ENCODE results near the gene FAM193B.

The FAM193B gene

GRCh38 chr5:177501874-177502678 lies 52.3 kb downstream of the FAM193B start:
- peak in 3 of 56 donors; percentile 5 to 23 (median 17) for DNase-seq

- DNase-seq, result peak in 53 of 56 donors; percentile 26 to 92 (median 72)
These were observed 53.5 kb downstream of the FAM193B start for GRCh38 chr5:177500685-177501522.

- no peak for DNase-seq
These were observed 54.5 kb downstream of the FAM193B start for GRCh38 chr5:177499842-177500241.

GRCh38 chr5:177498013-177498787 lies 56.2 kb downstream of the FAM193B start:
- DNase-seq, result no peak

GRCh38 chr5:177497292-177498012 lies 56.9 kb downstream of the FAM193B start, which contains the start of gene PDLIM7:
PDLIM7 (minus strand) TSS chr5:177497604; CDS start chr5:177496512, 1,092 bp downstream.
- peak in 55 of 56 donors; percentile 14 to 93 (median 76) for DNase-seq

- peak in 3 of 56 donors; percentile 20 to 48 (median 23) for DNase-seq
These were observed 57.6 kb downstream of the FAM193B start for GRCh38 chr5:177496727-177497291.

- no peak for DNase-seq
These were observed 58.2 kb downstream of the FAM193B start for GRCh38 chr5:177496070-177496726.

- DNase-seq, result no peak
These were observed 58.9 kb downstream of the FAM193B start for GRCh38 chr5:177495243-177496060.

- peak in 2 of 56 donors; percentile 29 to 48 for DNase-seq
These were observed 59.8 kb downstream of the FAM193B start for GRCh38 chr5:177494346-177495195.

- no peak for DNase-seq
These were observed 60.5 kb downstream of the FAM193B start for GRCh38 chr5:177493795-177494345.

- no peak for DNase-seq
These were observed 61.5 kb downstream of the FAM193B start for GRCh38 chr5:177492841-177493240.

GRCh38 chr5:177491983-177492746 lies 62.2 kb downstream of the FAM193B start:
- no peak for DNase-seq

GRCh38 chr5:177491429-177491945 lies 62.9 kb downstream of the FAM193B start:
- peak in 1 of 56 donors; percentile 12 for DNase-seq

- DNase-seq, result no peak
These were observed 63.4 kb downstream of the FAM193B start for GRCh38 chr5:177490992-177491391.

- no peak for DNase-seq
These were observed 63.9 kb downstream of the FAM193B start for GRCh38 chr5:177490311-177490991.

Data from nucleus accumbens (tissue), 56 donors.